Measurements from ENCODE around the gene FBXO28. TPM values are rescaled to one million over a fixed set of nuclear protein-coding genes. Genes with fewer than 3 reads are reported as not detected.

FBXO28 gene
- total RNA-seq, 4 donors from 2014 or later, result 32.5 to 64.7 (median 35.4) TPM

DNA sequence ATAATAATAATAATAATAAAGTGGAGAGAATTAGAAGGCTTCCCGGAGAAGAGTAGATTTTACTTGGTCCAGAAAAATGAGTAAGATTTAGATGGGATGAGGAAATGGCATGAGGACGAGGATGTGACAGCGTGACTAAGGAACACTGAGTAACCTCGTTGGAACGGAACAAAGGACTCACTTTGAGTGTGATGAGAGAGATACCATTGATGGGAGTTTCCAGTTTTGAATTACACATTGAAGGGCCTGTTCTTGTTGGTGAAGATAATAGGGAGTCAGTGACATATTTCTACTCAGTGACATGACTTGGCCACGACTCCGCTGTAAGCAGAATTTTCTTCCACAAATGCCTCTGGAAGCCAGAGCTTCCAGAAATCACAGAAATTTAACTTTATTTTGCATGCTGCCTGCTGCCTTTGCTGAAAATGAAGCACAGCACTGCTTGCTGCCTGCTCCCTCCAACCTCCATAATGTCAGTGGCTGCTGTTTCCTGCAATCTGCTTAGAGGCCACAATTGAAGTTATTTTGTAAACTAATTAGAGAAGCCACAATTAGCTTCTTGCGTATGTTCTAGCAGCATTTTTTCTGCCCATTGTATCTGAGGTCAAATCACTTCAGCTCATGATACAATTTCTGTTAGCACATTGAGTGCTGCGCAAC is 33.7 kb upstream of the FBXO28 start:
- Histone ChIP-seq H3K27me3 (no peaks in the 10 kb centered on the region), H3K36me3 (no peaks in the 10 kb centered on the region), H3K4me1 (no peaks in the 10 kb centered on the region), H3K9me3 (no peaks in the 10 kb centered on the region), H3K4me3 (replicated peaks in 1 of 3) (no peak overlapping the region), H3K27ac (no peak overlapping the region)
- no peak for DNase-seq
- intact Hi-C loops (cut with DNase I), result no loop called here
- TF ChIP-seq, protein P1, sequence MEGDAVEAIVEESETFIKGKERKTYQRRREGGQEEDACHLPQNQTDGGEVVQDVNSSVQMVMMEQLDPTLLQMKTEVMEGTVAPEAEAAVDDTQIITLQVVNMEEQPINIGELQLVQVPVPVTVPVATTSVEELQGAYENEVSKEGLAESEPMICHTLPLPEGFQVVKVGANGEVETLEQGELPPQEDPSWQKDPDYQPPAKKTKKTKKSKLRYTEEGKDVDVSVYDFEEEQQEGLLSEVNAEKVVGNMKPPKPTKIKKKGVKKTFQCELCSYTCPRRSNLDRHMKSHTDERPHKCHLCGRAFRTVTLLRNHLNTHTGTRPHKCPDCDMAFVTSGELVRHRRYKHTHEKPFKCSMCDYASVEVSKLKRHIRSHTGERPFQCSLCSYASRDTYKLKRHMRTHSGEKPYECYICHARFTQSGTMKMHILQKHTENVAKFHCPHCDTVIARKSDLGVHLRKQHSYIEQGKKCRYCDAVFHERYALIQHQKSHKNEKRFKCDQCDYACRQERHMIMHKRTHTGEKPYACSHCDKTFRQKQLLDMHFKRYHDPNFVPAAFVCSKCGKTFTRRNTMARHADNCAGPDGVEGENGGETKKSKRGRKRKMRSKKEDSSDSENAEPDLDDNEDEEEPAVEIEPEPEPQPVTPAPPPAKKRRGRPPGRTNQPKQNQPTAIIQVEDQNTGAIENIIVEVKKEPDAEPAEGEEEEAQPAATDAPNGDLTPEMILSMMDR (IDR thresholded peaks at IDR 0.05), result no peak
- no peak for TF ChIP-seq POLR2A (IDR thresholded peaks at IDR 0.05)
- WGBS, 2 donors, result 56 to 64% methylated on average over 9 of the region's 9 CpGs

DNA sequence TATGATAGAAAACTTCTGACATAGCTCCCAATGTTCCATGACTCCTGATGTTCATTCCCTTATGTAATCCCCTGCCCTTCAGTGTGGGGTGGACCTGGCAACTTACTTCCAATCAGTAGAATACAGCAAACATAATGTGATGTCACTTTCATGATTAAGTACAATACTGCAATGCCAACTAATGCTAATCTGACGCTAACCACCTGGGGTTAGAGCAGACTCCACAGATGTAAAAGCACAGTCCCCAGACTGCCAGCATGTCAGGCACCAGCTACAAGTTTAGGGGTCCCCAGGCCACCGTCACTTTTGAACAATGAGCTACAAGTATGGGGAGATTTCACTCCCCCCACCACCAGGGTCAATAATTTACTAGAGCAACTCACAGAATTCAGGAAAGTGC is 32.3 kb upstream of the FBXO28 start:
- H3K27ac ChIP-seq, result no peak overlapping the region
- no peaks in the 10 kb centered on the region for H3K27me3 ChIP-seq
- intact Hi-C loops (cut with DNase I), result no loop called here
- H3K4me3 ChIP-seq (replicated peaks in 1 of 3), result no peak overlapping the region
- TF ChIP-seq, protein P1 (IDR thresholded peaks at IDR 0.05), result no peak
- TF ChIP-seq POLR2A (IDR thresholded peaks at IDR 0.05), result no peak
- no peaks in the 10 kb centered on the region for H3K36me3 ChIP-seq
- no peaks in the 10 kb centered on the region for H3K9me3 ChIP-seq
- H3K4me1 ChIP-seq, result no peaks in the 10 kb centered on the region
- 86 to 97% methylated on average over 2 of the region's 2 CpGs for WGBS, 2 donors
- no peak for DNase-seq

- intact Hi-C loops (cut with DNase I), result no loop called here
- H3K4me1 ChIP-seq, result no peaks in the 10 kb centered on the region
- no peaks in the 10 kb centered on the region for H3K9me3 ChIP-seq
- H3K36me3 ChIP-seq, result no peaks in the 10 kb centered on the region
- 60 to 95% methylated on average over 4 of the region's 4 CpGs for WGBS, 2 donors
- H3K27ac ChIP-seq, result no peak overlapping the region
- no peak for DNase-seq
- TF ChIP-seq, protein P1 (IDR thresholded peaks at IDR 0.05), result no peak
- TF ChIP-seq POLR2A (IDR thresholded peaks at IDR 0.05), result no peak
- no peak overlapping the region for H3K4me3 ChIP-seq (replicated peaks in 1 of 3)
- no peaks in the 10 kb centered on the region for H3K27me3 ChIP-seq
Measured at GRCh38 chr1:224082146-224082545, 31.8 kb upstream of the FBXO28 start.

- no peaks in the 10 kb centered on the region for H3K9me3 ChIP-seq
- WGBS, 2 donors, result 69 to 81% methylated on average over 4 of the region's 4 CpGs
- no peak overlapping the region for H3K27ac ChIP-seq
Measured at GRCh38 chr1:224084867-224085266, 29.0 kb upstream of the FBXO28 start.

More at GRCh38 chr1:224084867-224085266, 29.0 kb upstream of the FBXO28 start:
- DNase-seq, result no peak
- intact Hi-C loops (cut with DNase I), result no loop called here
- TF ChIP-seq POLR2A (IDR thresholded peaks at IDR 0.05), result no peak
- TF ChIP-seq, protein P1 (IDR thresholded peaks at IDR 0.05), result no peak
- no peak overlapping the region for H3K4me3 ChIP-seq (replicated peaks in 1 of 3)
- H3K36me3 ChIP-seq, result no peaks in the 10 kb centered on the region
- H3K27me3 ChIP-seq, result no peaks in the 10 kb centered on the region
- no peaks in the 10 kb centered on the region for H3K4me1 ChIP-seq
